A549 (cell line): Measurements from ENCODE around the gene MXD4. TPM values are rescaled to one million over a fixed set of nuclear protein-coding genes. Genes with fewer than 3 reads are reported as not detected.
"Not testable (repeated sequence)": the region's sequence is repeated elsewhere in the genome, so short reads cannot be mapped to it uniquely, and the experiment has no call there.

ENCODE experiments used
- ATAC-seq, 2 experiments: fragments of 200-7000 bp in 1 of 2; fragments of >200 bp in 1 of 2; cut with Nextera tagmentation in 1 of 2; cut with Tn5 transposase in 1 of 2; 3 replicates each; pipeline versions ENCODE4 v1.8.0 to v1.9.1; 2018 to 2020; ENCODE audit warnings: mild to moderate bottlenecking in 1 of 2, moderate library complexity in 1 of 2
- CTCF ChIA-PET: fragments of 300-600 bp; sonication (Branson Sonifier 250); formaldehyde crosslinking; extraction: SDS; loops from one replicate; lab custom pipeline; 2021; ENCODE audit warnings: antibody characterized with exemption, inconsistent platforms; lab: Yijun Ruan, JAX
- POLR2A ChIA-PET: fragments of 350-600 bp; formaldehyde crosslinking; extraction: SDS; loops from one replicate; lab custom pipeline; 2021; ENCODE audit warnings: antibody characterized with exemption, inconsistent platforms; lab: Yijun Ruan, JAX
- DNase-seq, 2 experiments: peaks; one replicate each; pipeline versions ENCODE4 v3.0.0 to v3.0.0-alpha.2; 2011 to 2016; ENCODE audit warnings: low read depth in 1 of 2, low spot score in 1 of 2
- FAIRE-seq: peaks from 2 replicates; lab custom pipeline; 2011; peaks lifted over from hg19 to GRCh38; lab: Jason Lieb, UNC
- H3K27ac ChIP-seq, 2 experiments: fragments of >200 bp; sonication (Bioruptor Twin); formaldehyde crosslinking; 3 replicates each; pipeline ENCODE4 v1.5.1; 2016 to 2017
- H3K4me1 ChIP-seq: fragments of >200 bp; sonication (Bioruptor Twin); formaldehyde crosslinking; 3 replicates; pipeline ENCODE4 v1.6.1; 2016
- H3K4me2 ChIP-seq: fragments of >200 bp; sonication (Bioruptor Twin); formaldehyde crosslinking; 3 replicates; pipeline ENCODE4 v1.6.1; 2016
- H3K4me3 ChIP-seq: fragments of >200 bp; sonication (Bioruptor Twin); formaldehyde crosslinking; 3 replicates; pipeline ENCODE4 v1.5.1; 2016
- H3K9me3 ChIP-seq: fragments of >200 bp; sonication (Bioruptor Twin); formaldehyde crosslinking; 3 replicates; pipeline ENCODE4 v1.6.1; 2016
- WGBS: methylation state at CpG from one replicate; pipeline ENCODE4 v1.1.6; 2017; ENCODE audit errors: missing lambda C conversion rate; 5-methylcytosine and 5-hydroxymethylcytosine counted together
- polyA plus RNA-seq, 4 experiments: library from polyadenylated mRNA; depleted of rRNA in 3 of 4; stranded (reverse); fragments of >200 nt; fragmentation: RNase III in 1 of 4; extraction: RNeasy Plus Mini Kit Qiagen cat#74134 plus additional on column Dnase treatment in 1 of 4; gene quantifications; 2 replicates in 3 of 4; 3 replicates in 1 of 4; pipeline ENCODE4 v1.2.3, GENCODE V29; 2011 to 2017
- small RNA-seq, 6 experiments: library from RNA; depleted of rRNA; stranded (forward); fragments of <200 nt; gene quantifications; one replicate each; pipeline ENCODE3, GENCODE V24; 2012

The MXD4 gene
- polyA plus RNA-seq, 2 of the 4 experiments (the other 2 are of a cell fraction): 10.8 to 18.5 TPM

DNA sequence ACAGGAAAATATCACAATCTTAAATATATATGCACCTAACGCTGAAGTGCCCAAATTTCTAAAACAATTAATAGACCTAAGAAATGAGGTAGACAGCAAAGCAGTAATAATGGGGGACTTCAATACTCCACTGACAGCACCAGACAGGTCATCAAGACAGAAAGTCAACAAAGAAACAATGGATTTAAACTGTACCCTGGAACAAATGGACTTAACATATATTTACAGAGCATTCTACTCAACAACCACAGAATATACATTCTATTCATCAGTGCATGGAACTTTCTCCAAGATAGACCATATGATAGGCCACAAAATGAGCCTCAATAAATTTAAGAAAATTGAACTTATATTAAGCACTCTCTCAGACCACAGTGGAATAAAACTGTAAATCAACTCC, 59.1 kb downstream of the MXD4 start:
- FAIRE-seq, H3K27ac ChIP-seq, H3K4me2 ChIP-seq, H3K4me1 ChIP-seq, DNase-seq, H3K4me3 ChIP-seq, POLR2A ChIA-PET, H3K9me3 ChIP-seq, ATAC-seq: not testable (repeated sequence)
- WGBS: 100% methylated on average over 1 of the region's 1 CpG
- CTCF ChIA-PET: interaction anchor here (1.5 kb wide), 1 partner anchor 17 kb away, joined by 5 read pairs; no protein-coding TSS in a partner anchor

Small RNA genes lying within 50 kb of the gene (small RNA-seq; reads per million reads assigned to genes)
- gene COX6B1P5: 0 reads per million in 6 experiments

Other genes with a start within 250 kb of the MXD4 start
- 2.6 and 3.8 TPM in 2 replicates for gene NAT8L, start 202.8 kb downstream of the MXD4 start, polyA plus RNA-seq (2011; rRNA removed)
- gene NAT8L, start 202.8 kb downstream of the MXD4 start, polyA plus RNA-seq (2017; fragmentation: RNase III; extraction: RNeasy Plus Mini Kit Qiagen cat#74134 plus additional on column Dnase treatment): 7.7 to 8.2 TPM (median 8.2 TPM) in 3 replicates
- 5.7 and 10.6 TPM in 2 replicates for gene HAUS3, start 20.0 kb downstream of the MXD4 start, polyA plus RNA-seq (2011; rRNA removed)
- 7.5 to 7.7 TPM (median 7.7 TPM) in 3 replicates for gene HAUS3, start 20.0 kb downstream of the MXD4 start, polyA plus RNA-seq (2017; fragmentation: RNase III; extraction: RNeasy Plus Mini Kit Qiagen cat#74134 plus additional on column Dnase treatment)
- 2.5 and 2.9 TPM in 2 replicates for gene POLN, start 20.0 kb downstream of the MXD4 start, polyA plus RNA-seq (2011; rRNA removed)
- 2.4 to 2.6 TPM (median 2.4 TPM) in 3 replicates for gene POLN, start 20.0 kb downstream of the MXD4 start, polyA plus RNA-seq (2017; fragmentation: RNase III; extraction: RNeasy Plus Mini Kit Qiagen cat#74134 plus additional on column Dnase treatment)
- gene ZFYVE28, start 156.5 kb upstream of the MXD4 start, polyA plus RNA-seq (2011; rRNA removed): 1.8 and 2.3 TPM in 2 replicates
- gene ZFYVE28, start 156.5 kb upstream of the MXD4 start, polyA plus RNA-seq (2017; fragmentation: RNase III; extraction: RNeasy Plus Mini Kit Qiagen cat#74134 plus additional on column Dnase treatment): 1.5 to 2.1 TPM (median 1.6 TPM) in 3 replicates
- gene CFAP99, start 156.8 kb upstream of the MXD4 start, polyA plus RNA-seq (2011; rRNA removed): 0.11 TPM in 1 of 2 replicates, not detected in the other
- gene CFAP99, start 156.8 kb upstream of the MXD4 start, polyA plus RNA-seq (2017; fragmentation: RNase III; extraction: RNeasy Plus Mini Kit Qiagen cat#74134 plus additional on column Dnase treatment): 0.08 to 0.14 TPM (median 0.09 TPM) in 3 replicates
- gene RNF4, start 207.0 kb upstream of the MXD4 start, polyA plus RNA-seq (2011; rRNA removed): 87.3 and 93.5 TPM in 2 replicates
- gene RNF4, start 207.0 kb upstream of the MXD4 start, polyA plus RNA-seq (2017; fragmentation: RNase III; extraction: RNeasy Plus Mini Kit Qiagen cat#74134 plus additional on column Dnase treatment): 65.8 to 67.1 TPM (median 66.9 TPM) in 3 replicates